SU-DHL-6 (cell line): ENCODE data around the gene PRSS27.

Experiments
- H2AFZ ChIP-seq: fragments of 200-600 bp; sonication (generic); 2 replicates; pipeline ENCODE4 v1.6.1; 2014; ENCODE audit warnings: low read depth, mild to moderate bottlenecking, moderate library complexity, mixed read lengths, antibody characterized with exemption, low read length; ENCODE audit not compliant: severe bottlenecking
- H3F3A ChIP-seq: fragments of 200-600 bp; shearing (Covaris generic); 2 replicates; pipeline ENCODE4 v1.6.0; 2016; ENCODE audit warnings: antibody characterized with exemption, mild to moderate bottlenecking; ENCODE audit not compliant: insufficient read depth
- H3K27ac ChIP-seq: fragments of 200-600 bp; sonication (generic); 2 replicates; pipeline ENCODE4 v1.5.1; 2016; ENCODE audit warnings: low read depth, mild to moderate bottlenecking, low read length, moderate library complexity, mixed read lengths
- H3K27me3 ChIP-seq: fragments of 200-600 bp; sonication (generic), shearing (Covaris generic); 2 replicates; pipeline ENCODE4 v1.6.0; 2014; ENCODE audit warnings: mild to moderate bottlenecking, low read length
- H3K36me3 ChIP-seq: fragments of 200-600 bp; sonication (generic); 2 replicates; pipeline ENCODE4 v1.6.1; 2014; ENCODE audit warnings: mild to moderate bottlenecking, low read length, mixed read lengths
- H3K4me2 ChIP-seq: fragments of 300-600, 200-600 bp; shearing (Covaris generic), sonication (generic); 2 replicates; pipeline ENCODE4 v1.6.0; 2014; ENCODE audit warnings: low read length, low read depth, mild to moderate bottlenecking; ENCODE audit not compliant: poor library complexity, severe bottlenecking
- H3K4me3 ChIP-seq: fragments of 200-600 bp; sonication (generic); 2 replicates; pipeline ENCODE4 v1.5.1; 2014; ENCODE audit warnings: antibody characterized with exemption, low read length, mild to moderate bottlenecking, mixed read lengths; ENCODE audit not compliant: insufficient read depth, poor library complexity, severe bottlenecking
- H3K79me2 ChIP-seq: fragments of 200-600 bp; sonication (generic); 2 replicates; pipeline ENCODE4 v1.6.1; 2014; ENCODE audit warnings: mild to moderate bottlenecking, low read length, moderate library complexity; ENCODE audit not compliant: insufficient read depth
- H3K9ac ChIP-seq: fragments of 200-600 bp; sonication (generic); 2 replicates; pipeline ENCODE4 v1.7.0; 2014; ENCODE audit warnings: mild to moderate bottlenecking, low read length
- H3K9me2 ChIP-seq: fragments of 200-600 bp; sonication (generic); replicated peaks from 2 replicates; pipeline ENCODE4 v1.6.1; 2014; ENCODE audit warnings: low read length; ENCODE audit not compliant: insufficient read depth
- H3K9me3 ChIP-seq: fragments of 200-600 bp; sonication (generic); 2 replicates; pipeline ENCODE4 v1.6.1; 2014; ENCODE audit warnings: low read length, mixed read lengths; ENCODE audit not compliant: insufficient read depth
- H4K20me1 ChIP-seq: fragments of 200-600 bp; sonication (generic); 2 replicates; pipeline ENCODE4 v1.6.1; 2014; ENCODE audit warnings: low read depth, mild to moderate bottlenecking, antibody characterized with exemption, low read length, moderate library complexity, mixed read lengths
- EZH2phosphoT487 ChIP-seq: fragments of 200-600 bp; sonication (generic), shearing (Covaris generic); conservative IDR thresholded peaks from 2 replicates; pipeline ENCODE4 v1.6.1; 2018; ENCODE audit warnings: mild to moderate bottlenecking, antibody characterized with exemption, low read length, moderate library complexity, mixed read lengths
- TF ChIP-seq, protein P1 (sequence below): fragments of 200-600 bp; sonication (generic); IDR thresholded peaks from one replicate; pipeline ENCODE4 v1.5.1; 2017; ENCODE audit warnings: antibody characterized with exemption, mild to moderate bottlenecking, low read length, moderate library complexity; ENCODE audit not compliant: insufficient read depth, poor library complexity, severe bottlenecking

PRSS27 gene

DNA sequence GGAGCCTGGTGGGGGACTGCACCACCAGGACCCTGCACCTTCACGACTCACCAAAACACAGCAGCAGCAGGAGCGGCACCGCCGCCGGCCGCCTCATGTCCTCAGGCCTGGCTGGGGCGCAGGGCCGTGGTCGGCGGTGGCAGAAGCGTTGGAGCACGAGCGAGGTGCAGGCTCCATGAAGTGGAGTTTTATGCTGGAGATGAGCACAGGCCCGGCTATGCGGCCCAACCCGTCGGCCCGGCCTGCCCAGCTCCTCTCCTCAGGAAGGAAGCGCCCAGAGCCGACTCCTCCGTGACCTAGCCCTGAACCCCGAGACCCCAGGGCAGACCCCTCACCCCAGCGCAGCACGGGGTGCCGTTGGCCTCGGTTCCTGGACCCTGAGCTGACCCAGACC lies at the start of gene PRSS27:
Gene PRSS27 (minus strand): TSS at position 161 of the 394 bp plus-strand sequence. CDS start 64 bp downstream, at position 97.
- no peak for TF ChIP-seq EZH2phosphoT487
- TF ChIP-seq, protein P1, sequence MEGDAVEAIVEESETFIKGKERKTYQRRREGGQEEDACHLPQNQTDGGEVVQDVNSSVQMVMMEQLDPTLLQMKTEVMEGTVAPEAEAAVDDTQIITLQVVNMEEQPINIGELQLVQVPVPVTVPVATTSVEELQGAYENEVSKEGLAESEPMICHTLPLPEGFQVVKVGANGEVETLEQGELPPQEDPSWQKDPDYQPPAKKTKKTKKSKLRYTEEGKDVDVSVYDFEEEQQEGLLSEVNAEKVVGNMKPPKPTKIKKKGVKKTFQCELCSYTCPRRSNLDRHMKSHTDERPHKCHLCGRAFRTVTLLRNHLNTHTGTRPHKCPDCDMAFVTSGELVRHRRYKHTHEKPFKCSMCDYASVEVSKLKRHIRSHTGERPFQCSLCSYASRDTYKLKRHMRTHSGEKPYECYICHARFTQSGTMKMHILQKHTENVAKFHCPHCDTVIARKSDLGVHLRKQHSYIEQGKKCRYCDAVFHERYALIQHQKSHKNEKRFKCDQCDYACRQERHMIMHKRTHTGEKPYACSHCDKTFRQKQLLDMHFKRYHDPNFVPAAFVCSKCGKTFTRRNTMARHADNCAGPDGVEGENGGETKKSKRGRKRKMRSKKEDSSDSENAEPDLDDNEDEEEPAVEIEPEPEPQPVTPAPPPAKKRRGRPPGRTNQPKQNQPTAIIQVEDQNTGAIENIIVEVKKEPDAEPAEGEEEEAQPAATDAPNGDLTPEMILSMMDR = no peak
- Histone ChIP-seq H2AFZ (peak within 1 kb of the TSS; percentile 81), H3K9me2 (no peaks in the 10 kb centered on the region), H3K9ac (peak within 1 kb of the TSS; percentile 63), H3F3A (no peaks in the 10 kb centered on the region), H4K20me1 (no peaks in the 10 kb centered on the region), H3K27ac (no peak within 1 kb of the TSS), H3K4me3 (peak within 1 kb of the TSS; percentile 57), H3K27me3 (no peaks in the 10 kb centered on the region), H3K9me3 (no peaks in the 10 kb centered on the region), H3K79me2 (no peaks in the 10 kb centered on the region), H3K4me2 (peak within 1 kb of the TSS; percentile 84), H3K36me3 (no peaks in the 10 kb centered on the region)

DNA sequence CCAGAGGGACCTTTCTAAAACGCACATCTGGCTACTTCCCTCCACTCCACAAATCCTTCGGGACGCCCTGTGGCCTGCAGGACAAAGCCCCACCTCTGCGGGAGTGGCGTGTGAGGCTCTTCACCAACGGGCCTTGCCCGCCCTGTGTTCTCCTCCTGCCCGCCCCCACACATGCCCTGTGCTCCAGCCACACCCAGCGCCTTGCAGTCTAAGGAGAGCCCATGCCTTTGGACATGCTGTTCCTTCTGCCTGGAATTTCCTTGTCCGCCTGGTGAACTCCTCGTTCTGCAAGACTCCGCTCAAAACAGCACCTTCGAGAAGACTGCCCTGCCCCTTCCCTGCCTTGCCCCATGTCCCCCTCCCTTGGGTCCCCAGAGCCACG lies 49.6 kb upstream of the PRSS27 start:
- peaks cover 20% of the 10 kb centered on the region for H3F3A ChIP-seq
- H2AFZ ChIP-seq = no peak overlapping the region
- H3K4me2 ChIP-seq = no peak overlapping the region
- H3K27ac ChIP-seq = no peak overlapping the region
- peaks cover 16% of the 10 kb centered on the region for H3K79me2 ChIP-seq
- no peaks in the 10 kb centered on the region for H3K9me2 ChIP-seq
- H3K4me3 ChIP-seq = no peak overlapping the region
- peaks cover 5% of the 10 kb centered on the region; the same call in 1 of the 2 replicates for H3K36me3 ChIP-seq
- no peaks in the 10 kb centered on the region for H3K9me3 ChIP-seq
- H4K20me1 ChIP-seq = peaks cover 3% of the 10 kb centered on the region; the same call in 1 of the 2 replicates
- TF ChIP-seq, protein P1 = no peak
- no peak for TF ChIP-seq EZH2phosphoT487
- H3K27me3 ChIP-seq = no peaks in the 10 kb centered on the region
- no peak overlapping the region for H3K9ac ChIP-seq

DNA sequence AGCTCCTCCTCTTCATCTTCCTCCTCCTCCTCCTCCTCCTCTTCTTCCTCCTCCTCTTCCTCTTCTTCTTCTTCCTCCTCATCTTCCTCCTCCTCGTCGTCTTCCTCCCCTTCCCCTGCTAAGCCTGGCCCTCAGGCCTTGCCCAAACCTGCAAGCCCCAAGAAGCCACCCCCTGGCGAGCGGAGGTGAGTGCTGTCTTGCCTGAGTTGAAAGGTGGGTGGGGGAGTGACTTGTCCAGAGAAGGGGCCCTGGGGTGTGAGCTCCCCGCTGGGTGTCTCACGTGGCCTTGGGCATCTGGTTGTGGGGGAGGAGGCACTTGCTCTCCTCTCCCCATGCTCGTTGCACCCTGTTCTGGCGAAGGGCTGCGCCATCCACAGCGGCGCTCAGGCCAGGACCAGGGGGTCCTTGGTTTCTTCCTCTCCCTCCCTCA lies 49.1 kb upstream of the PRSS27 start:
- H3K9me2 ChIP-seq = no peaks in the 10 kb centered on the region
- H2AFZ ChIP-seq = no peak overlapping the region
- no peak overlapping the region for H3K9ac ChIP-seq
- H3K4me2 ChIP-seq = no peak overlapping the region
- H3K4me3 ChIP-seq = no peak overlapping the region
- peaks cover 15% of the 10 kb centered on the region for H3F3A ChIP-seq
- no peak for TF ChIP-seq EZH2phosphoT487
- TF ChIP-seq, protein P1 = no peak
- H3K9me3 ChIP-seq = no peaks in the 10 kb centered on the region
- H3K79me2 ChIP-seq = peaks cover 21% of the 10 kb centered on the region
- peaks cover 3% of the 10 kb centered on the region; the same call in 1 of the 2 replicates for H4K20me1 ChIP-seq
- H3K27me3 ChIP-seq = no peaks in the 10 kb centered on the region
- peaks cover 5% of the 10 kb centered on the region; the same call in 1 of the 2 replicates for H3K36me3 ChIP-seq
- no peak overlapping the region for H3K27ac ChIP-seq
